Measurements from ENCODE around the gene FAM240B. TPM values are rescaled to one million over a fixed set of nuclear protein-coding genes. Genes with fewer than 3 reads are reported as not detected.

The FAM240B gene
- total RNA-seq, 1 experiment from 2014 or later = not detected

DNA sequence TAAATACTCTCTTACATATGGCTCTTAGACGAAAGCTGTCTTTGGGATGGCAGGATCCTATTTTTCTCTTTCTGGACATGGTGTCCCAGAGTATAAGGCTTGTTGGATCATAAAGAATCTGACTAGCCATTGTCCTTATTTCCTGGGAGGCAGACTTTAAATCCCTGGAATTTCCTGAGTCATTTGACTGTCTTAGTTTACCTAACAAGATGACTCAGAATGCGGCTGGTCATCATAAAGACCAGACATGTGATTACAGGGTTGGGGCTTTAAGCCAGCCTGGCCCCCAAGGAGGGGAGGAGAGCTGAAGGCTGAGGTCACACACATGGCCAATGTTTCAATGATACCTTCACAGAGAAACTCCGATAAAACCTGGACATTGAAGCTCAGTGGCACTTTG, 37.2 kb downstream of the FAM240B start:
- no TSS peak for BruUV-seq (replicated peaks)
- H3K9ac ChIP-seq (ENCODE audit: low read length) = peak overlapping the region; percentile 50
- no peaks in the 10 kb centered on the region for H3K27me3 ChIP-seq (ENCODE audit: low read length)
- no peaks in the 10 kb centered on the region for H3K79me2 ChIP-seq (ENCODE audit: low read length)
- H3K27ac ChIP-seq (ENCODE audit: low read length) = peak overlapping the region; percentile 94
- ChIA-PET POLR2A (ENCODE audit: unreplicated experiment) (no interaction called here), CTCF (interaction anchor here (0.6 kb wide), 1 partner anchor 10 kb away, joined by 3 read pairs; no protein-coding TSS in a partner anchor)
- no peaks in the 10 kb centered on the region for H3K36me3 ChIP-seq (ENCODE audit: low read depth, low read length)
- peak overlapping the region; percentile 39; the same call in 1 of the 2 replicates for H3K4me3 ChIP-seq (ENCODE audit: low read length)
- DNase-seq (peak; percentile 92), ATAC-seq (peak; percentile 71)
- peak overlapping the region; percentile 77 for H3K4me2 ChIP-seq (ENCODE audit: low read length)
- intact Hi-C loops (cut with micrococcal nuclease) = no loop called here
- peaks cover 9% of the 10 kb centered on the region for H3F3A ChIP-seq (ENCODE audit: low read length, unreplicated experiment)
- H2AFZ ChIP-seq (ENCODE audit: low read length) = no peak overlapping the region
- no peak for TF ChIP-seq EZH2phosphoT487 (IDR thresholded peaks at IDR 0.05; ENCODE audit: borderline replicate concordance, low read length)
- TF ChIP-seq, protein P1, sequence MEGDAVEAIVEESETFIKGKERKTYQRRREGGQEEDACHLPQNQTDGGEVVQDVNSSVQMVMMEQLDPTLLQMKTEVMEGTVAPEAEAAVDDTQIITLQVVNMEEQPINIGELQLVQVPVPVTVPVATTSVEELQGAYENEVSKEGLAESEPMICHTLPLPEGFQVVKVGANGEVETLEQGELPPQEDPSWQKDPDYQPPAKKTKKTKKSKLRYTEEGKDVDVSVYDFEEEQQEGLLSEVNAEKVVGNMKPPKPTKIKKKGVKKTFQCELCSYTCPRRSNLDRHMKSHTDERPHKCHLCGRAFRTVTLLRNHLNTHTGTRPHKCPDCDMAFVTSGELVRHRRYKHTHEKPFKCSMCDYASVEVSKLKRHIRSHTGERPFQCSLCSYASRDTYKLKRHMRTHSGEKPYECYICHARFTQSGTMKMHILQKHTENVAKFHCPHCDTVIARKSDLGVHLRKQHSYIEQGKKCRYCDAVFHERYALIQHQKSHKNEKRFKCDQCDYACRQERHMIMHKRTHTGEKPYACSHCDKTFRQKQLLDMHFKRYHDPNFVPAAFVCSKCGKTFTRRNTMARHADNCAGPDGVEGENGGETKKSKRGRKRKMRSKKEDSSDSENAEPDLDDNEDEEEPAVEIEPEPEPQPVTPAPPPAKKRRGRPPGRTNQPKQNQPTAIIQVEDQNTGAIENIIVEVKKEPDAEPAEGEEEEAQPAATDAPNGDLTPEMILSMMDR (conservative IDR thresholded peaks at IDR 0.05; ENCODE audit: low read depth, low read length) = no peak
- TF ChIP-seq EZH2 (IDR thresholded peaks at IDR 0.05; ENCODE audit: low read length, unreplicated experiment) = no peak
- no peaks in the 10 kb centered on the region for H3K9me3 ChIP-seq (ENCODE audit: low read length)
- H3K4me1 ChIP-seq (ENCODE audit: insufficient read depth, low read length) = peaks cover 36% of the 10 kb centered on the region
- no peaks in the 10 kb centered on the region for H4K20me1 ChIP-seq (ENCODE audit: low read length)
- H3K9me2 ChIP-seq (replicated peaks; ENCODE audit: low read length) = no peaks in the 10 kb centered on the region

DNA sequence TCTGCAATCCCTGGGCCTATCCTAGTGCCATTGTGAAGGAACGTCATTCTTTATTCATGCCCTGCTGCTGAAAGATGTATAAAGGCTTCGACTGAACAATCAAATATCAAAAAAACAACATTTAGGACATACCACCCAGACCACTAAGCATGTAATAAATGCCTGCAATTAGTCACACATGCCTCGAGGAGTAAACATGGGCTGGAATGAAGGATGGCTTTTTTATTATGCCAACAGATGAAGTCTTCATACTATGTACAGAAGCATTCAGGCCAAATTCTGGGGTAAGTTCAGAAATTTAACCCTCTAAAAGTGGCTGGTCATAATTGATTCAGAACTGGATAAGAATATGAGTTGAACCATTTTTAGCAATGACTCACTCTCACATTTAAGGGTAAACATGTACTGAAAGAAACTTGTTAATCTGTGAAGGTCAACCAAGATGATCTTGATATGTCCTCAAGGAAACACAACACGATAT, 38.1 kb downstream of the FAM240B start:
- H3K36me3 ChIP-seq (ENCODE audit: low read depth, low read length) = no peaks in the 10 kb centered on the region
- no peaks in the 10 kb centered on the region for H3K27me3 ChIP-seq (ENCODE audit: low read length)
- peak overlapping the region; percentile 94 for H3K27ac ChIP-seq (ENCODE audit: low read length)
- ATAC-seq (peak; percentile 69), DNase-seq (peak; percentile 88)
- ChIA-PET CTCF (interaction anchor here (0.6 kb wide), 1 partner anchor 9 kb away, joined by 3 read pairs; no protein-coding TSS in a partner anchor), POLR2A (ENCODE audit: unreplicated experiment) (no interaction called here)
- H3K4me1 ChIP-seq (ENCODE audit: insufficient read depth, low read length) = peaks cover 30% of the 10 kb centered on the region
- H3K79me2 ChIP-seq (ENCODE audit: low read length) = no peaks in the 10 kb centered on the region
- TF ChIP-seq EZH2 (IDR thresholded peaks at IDR 0.05; ENCODE audit: low read length, unreplicated experiment) = no peak
- TF ChIP-seq, protein P1 (conservative IDR thresholded peaks at IDR 0.05; ENCODE audit: low read depth, low read length) = no peak
- TF ChIP-seq EZH2phosphoT487 (IDR thresholded peaks at IDR 0.05; ENCODE audit: borderline replicate concordance, low read length) = no peak
- H3K9me3 ChIP-seq (ENCODE audit: low read length) = no peaks in the 10 kb centered on the region
- no peak overlapping the region; the same call in 1 of the 2 replicates for H3K9ac ChIP-seq (ENCODE audit: low read length)
- H3K4me2 ChIP-seq (ENCODE audit: low read length) = peak overlapping the region; percentile 77
- no TSS peak for BruUV-seq (replicated peaks)
- no peak overlapping the region for H3K4me3 ChIP-seq (ENCODE audit: low read length)
- no peaks in the 10 kb centered on the region for H4K20me1 ChIP-seq (ENCODE audit: low read length)
- H3F3A ChIP-seq (ENCODE audit: low read length, unreplicated experiment) = peaks cover 9% of the 10 kb centered on the region
- no peaks in the 10 kb centered on the region for H3K9me2 ChIP-seq (replicated peaks; ENCODE audit: low read length)
- intact Hi-C loops (cut with micrococcal nuclease) = no loop called here
- no peak overlapping the region for H2AFZ ChIP-seq (ENCODE audit: low read length)

DNA sequence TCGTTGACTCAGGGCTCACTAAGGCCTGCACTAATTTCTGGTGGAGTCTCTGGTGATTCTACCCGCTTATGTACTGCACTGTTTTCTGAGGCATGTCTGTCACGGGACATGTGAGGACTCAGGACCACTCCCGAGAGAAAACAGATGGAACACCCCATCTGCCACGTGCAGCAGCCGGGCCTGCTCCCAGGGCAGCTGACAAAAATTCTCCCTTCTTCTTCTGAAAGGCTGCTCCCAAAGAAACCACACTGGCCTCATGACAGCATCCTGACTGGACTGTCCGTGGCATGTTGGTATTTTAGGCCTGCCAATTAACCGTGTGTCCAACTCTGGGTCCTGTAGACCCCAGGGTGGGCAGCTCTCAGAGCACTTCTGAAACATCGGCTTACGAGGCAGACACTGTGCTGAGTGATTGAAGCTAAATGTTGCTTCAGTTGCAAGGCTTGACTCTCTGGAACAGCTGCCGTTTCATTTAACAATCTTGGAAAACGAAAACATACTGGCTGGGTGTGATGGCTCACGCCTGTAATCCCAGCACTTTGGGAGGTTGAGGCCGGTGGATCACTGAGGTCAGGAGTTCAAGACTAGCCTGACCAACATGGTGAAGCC, 39.0 kb downstream of the FAM240B start:
- TF ChIP-seq EZH2phosphoT487 (IDR thresholded peaks at IDR 0.05; ENCODE audit: borderline replicate concordance, low read length) = no peak
- TF ChIP-seq EZH2 (IDR thresholded peaks at IDR 0.05; ENCODE audit: low read length, unreplicated experiment) = no peak
- TF ChIP-seq, protein P1 (conservative IDR thresholded peaks at IDR 0.05; ENCODE audit: low read depth, low read length) = no peak
- DNase-seq = peak; percentile 4
- CTCF ChIA-PET = no interaction called here
- Histone ChIP-seq H3K9ac (ENCODE audit: low read length) (no peak overlapping the region), H3K4me2 (ENCODE audit: low read length) (no peak overlapping the region), H3F3A (ENCODE audit: low read length, unreplicated experiment) (peaks cover 9% of the 10 kb centered on the region), H3K9me2 (replicated peaks; ENCODE audit: low read length) (no peaks in the 10 kb centered on the region), H3K27me3 (ENCODE audit: low read length) (no peaks in the 10 kb centered on the region), H3K4me1 (ENCODE audit: insufficient read depth, low read length) (peaks cover 30% of the 10 kb centered on the region), H3K9me3 (ENCODE audit: low read length) (no peaks in the 10 kb centered on the region), H3K36me3 (ENCODE audit: low read depth, low read length) (no peaks in the 10 kb centered on the region), H4K20me1 (ENCODE audit: low read length) (no peaks in the 10 kb centered on the region), H2AFZ (ENCODE audit: low read length) (no peak overlapping the region), H3K4me3 (ENCODE audit: low read length) (no peak overlapping the region), H3K79me2 (ENCODE audit: low read length) (no peaks in the 10 kb centered on the region), H3K27ac (ENCODE audit: low read length) (peak overlapping the region; percentile 94)
- ATAC-seq = no peak
- POLR2A ChIA-PET (ENCODE audit: unreplicated experiment) = no interaction called here
- intact Hi-C loops (cut with micrococcal nuclease) = no loop called here
- BruUV-seq (replicated peaks) = no TSS peak
